Transverse colon (tissue), 4 donors: Measurements from ENCODE around the gene GPR63. TPM values are rescaled to one million over a fixed set of nuclear protein-coding genes. Genes with fewer than 3 reads are reported as not detected.

ENCODE experiments used
- DNase-seq: peaks from one replicate; pipeline ENCODE4 v3.0.0-alpha.2; 2019
- H3K27ac ChIP-seq, 4 donors: fragments of 200-600 bp; sonication (generic); 2 replicates each; pipeline ENCODE4 v1.5.1; 2016 to 2018; ENCODE audit warnings: inconsistent platforms in 4 of 4
- H3K27me3 ChIP-seq: fragments of 200-600 bp; sonication (generic); 2 replicates; pipeline ENCODE4 v1.5.1; 2017; ENCODE audit warnings: inconsistent platforms
- H3K36me3 ChIP-seq, 4 donors: fragments of 200-600 bp; sonication (generic); 2 replicates each; pipeline ENCODE4 v1.5.1; 2017 to 2019; ENCODE audit warnings: inconsistent platforms in 4 of 4
- H3K4me1 ChIP-seq, 4 donors: fragments of 200-600 bp; sonication (generic); 2 replicates each; pipeline ENCODE4 v1.5.1; 2017 to 2020; ENCODE audit warnings: inconsistent platforms in 4 of 4
- H3K4me3 ChIP-seq, 4 donors: fragments of 200-600 bp; sonication (generic); 1 replicate in 1 of 4; 2 replicates in 3 of 4; pipeline versions ENCODE4 v1.5.1 to v1.6.1; 2017 to 2019; ENCODE audit warnings: inconsistent platforms in 4 of 4
- H3K9me3 ChIP-seq, 2 donors: fragments of 200-600 bp; sonication (generic); 2 replicates each; pipeline ENCODE4 v1.5.1; 2017 to 2019; ENCODE audit warnings: inconsistent platforms in 2 of 2
- CTCF ChIP-seq, 5 experiments: fragments of 200-600 bp in 3 of 5; fragments of 450-650 bp in 2 of 5; sonication (generic) in 3 of 5; IDR thresholded peaks; 1 replicate in 2 of 5; 2 replicates in 3 of 5; pipeline ENCODE4 v1.5.1; 2016 to 2017; ENCODE audit warnings: antibody characterized with exemption in 5 of 5, inconsistent platforms in 3 of 5, mild to moderate bottlenecking in 2 of 5, moderate library complexity in 1 of 5
- EP300 ChIP-seq: sonication (generic); formaldehyde crosslinking; IDR thresholded peaks from one replicate; pipeline ENCODE4 v1.6.1; 2017; ENCODE audit warnings: antibody characterized with exemption, low read depth
- POLR2A ChIP-seq: fragments of 450-650 bp; IDR thresholded peaks from one replicate; pipeline ENCODE4 v1.6.1; 2016; ENCODE audit warnings: antibody characterized with exemption, mild to moderate bottlenecking, moderate library complexity
- POLR2AphosphoS5 ChIP-seq, 3 donors: sonication (generic); formaldehyde crosslinking; IDR thresholded peaks; one replicate each; pipeline ENCODE4 v1.6.1; 2016; ENCODE audit warnings: antibody characterized with exemption in 3 of 3
- WGBS, 2 donors: methylation state at CpG; one replicate each; pipeline ENCODE4 v1.1.5; 2018; ENCODE audit warnings: low coverage in 1 of 2; 5-methylcytosine and 5-hydroxymethylcytosine counted together
- in situ Hi-C, 4 donors: fragments of 200-750 bp; cut with MboI; loops; one replicate each; pipeline versions ENCODE4 v1.15.0 to v1.15.1; 2017; ENCODE audit warnings: low sequenced_read_pairs in 3 of 4, low pct_ligation_motif_present in 1 of 4, low pct_unique_long_range_greater_than_20kb in 1 of 4
- intact Hi-C: fragments of 100-400 bp; cut with DNase I; formaldehyde crosslinking; loops from one replicate; pipeline ENCODE4 v1.15.1; 2023; ENCODE audit warnings: low total_unique reads
- total RNA-seq, 4 donors: library from RNA; depleted of rRNA; stranded (reverse); fragments of >200 nt; gene quantifications; one replicate each; pipeline ENCODE4 v1.1.0, GENCODE V29; 2016

GPR63 gene
- total RNA-seq, 4 donors from 2014 or later = 0.82 to 2.4 (median 2.2) TPM; not detected in 1

- intact Hi-C loops (no loop called here), in situ Hi-C loops (no loop called here)
- Histone ChIP-seq H3K36me3 (no peaks in the 10 kb centered on the region), H3K9me3 (no peaks in the 10 kb centered on the region), H3K4me1 (no peaks in the 10 kb centered on the region), H3K27me3 (no peaks in the 10 kb centered on the region), H3K27ac (no peak overlapping the region), H3K4me3 (no peak overlapping the region)
- DNase-seq = no peak
- no peak for TF ChIP-seq CTCF (IDR thresholded peaks at IDR 0.05)
- no peak for TF ChIP-seq POLR2A
- no peak for TF ChIP-seq POLR2AphosphoS5 (IDR thresholded peaks at IDR 0.05)
- no peak for TF ChIP-seq EP300
- 65 to 75% methylated on average over 1 of the region's 1 CpG for WGBS, 2 donors
Measured at GRCh38 chr6:96781557-96781956, 55.7 kb downstream of the GPR63 start.

GRCh38 chr6:96777113-96777512 is 60.2 kb downstream of the GPR63 start:
- Histone ChIP-seq H3K27me3 (no peaks in the 10 kb centered on the region), H3K27ac (no peak overlapping the region), H3K4me1 (peaks cover 0 to 6% (median 0%) of the 10 kb centered on the region in 4 donors), H3K4me3 (no peak overlapping the region), H3K9me3 (no peaks in the 10 kb centered on the region), H3K36me3 (no peaks in the 10 kb centered on the region)
- in situ Hi-C loops (no loop called here), intact Hi-C loops (no loop called here)
- TF ChIP-seq POLR2A (no peak), POLR2AphosphoS5 (IDR thresholded peaks at IDR 0.05) (no peak), CTCF (IDR thresholded peaks at IDR 0.05) (no peak), EP300 (no peak)
- WGBS, 2 donors = 80 to 81% methylated on average over 4 of the region's 4 CpGs
- no peak for DNase-seq

- Histone ChIP-seq H3K4me3 (no peak overlapping the region), H3K4me1 (peaks cover 0 to 6% (median 0%) of the 10 kb centered on the region in 4 donors), H3K36me3 (no peaks in the 10 kb centered on the region), H3K9me3 (no peaks in the 10 kb centered on the region), H3K27ac (no peak overlapping the region), H3K27me3 (no peaks in the 10 kb centered on the region)
- TF ChIP-seq EP300 (no peak), POLR2A (no peak), POLR2AphosphoS5 (IDR thresholded peaks at IDR 0.05) (no peak), CTCF (IDR thresholded peaks at IDR 0.05) (no peak)
- intact Hi-C loops (no loop called here), in situ Hi-C loops (no loop called here)
- 35 to 43% methylated on average over 2 of the region's 2 CpGs for WGBS, 2 donors
- DNase-seq = no peak
Measured at GRCh38 chr6:96775727-96776400, 61.4 kb downstream of the GPR63 start.

- intact Hi-C loops = no loop called here
- Histone ChIP-seq H3K27ac (no peak overlapping the region), H3K4me1 (no peaks in the 10 kb centered on the region), H3K4me3 (no peak overlapping the region), H3K9me3 (no peaks in the 10 kb centered on the region), H3K27me3 (no peaks in the 10 kb centered on the region), H3K36me3 (no peaks in the 10 kb centered on the region)
- DNase-seq = no peak
- in situ Hi-C loops = no loop called here
- TF ChIP-seq CTCF (IDR thresholded peaks at IDR 0.05) = no peak
- TF ChIP-seq POLR2AphosphoS5 (IDR thresholded peaks at IDR 0.05) = no peak
- TF ChIP-seq POLR2A = no peak
- TF ChIP-seq EP300 = no peak
Measured at GRCh38 chr6:96766769-96767168, 70.5 kb downstream of the GPR63 start.
